ENCODE results near the gene RPH3AL.
"Not testable (repeated sequence)": the region's sequence is repeated elsewhere in the genome, so short reads cannot be mapped to it uniquely, and the experiment has no call there.

The RPH3AL gene

GRCh38 chr17:246226-246625 is 106.4 kb downstream of the RPH3AL start:
- in situ Hi-C loops (cut with MboI; ENCODE audit: low sequenced_read_pairs) = no loop called here

- in situ Hi-C loops (cut with MboI; ENCODE audit: low sequenced_read_pairs) = no loop called here
These were observed 107.0 kb downstream of the RPH3AL start for GRCh38 chr17:245611-246010.

- in situ Hi-C loops (cut with MboI; ENCODE audit: low sequenced_read_pairs) = no loop called here
These were observed 107.6 kb downstream of the RPH3AL start for GRCh38 chr17:245020-245419.

GRCh38 chr17:243924-244323 is 108.7 kb downstream of the RPH3AL start:
- in situ Hi-C loops (cut with MboI; ENCODE audit: low sequenced_read_pairs) = not testable (repeated sequence)

GRCh38 chr17:238964-239259 is 113.7 kb downstream of the RPH3AL start:
- in situ Hi-C loops (cut with MboI; ENCODE audit: low sequenced_read_pairs) = no loop called here

- in situ Hi-C loops (cut with MboI; ENCODE audit: low sequenced_read_pairs) = no loop called here
These were observed 114.3 kb downstream of the RPH3AL start for GRCh38 chr17:238071-238963.

- in situ Hi-C loops (cut with MboI; ENCODE audit: low sequenced_read_pairs) = no loop called here
These were observed 115.1 kb downstream of the RPH3AL start for GRCh38 chr17:237406-237955.

- in situ Hi-C loops (cut with MboI; ENCODE audit: low sequenced_read_pairs) = no loop called here
These were observed 115.8 kb downstream of the RPH3AL start for GRCh38 chr17:236641-237405.

GRCh38 chr17:235831-236640 is 116.6 kb downstream of the RPH3AL start:
- in situ Hi-C loops (cut with MboI; ENCODE audit: low sequenced_read_pairs) = no loop called here

- in situ Hi-C loops (cut with MboI; ENCODE audit: low sequenced_read_pairs) = not testable (repeated sequence)
These were observed 117.4 kb downstream of the RPH3AL start for GRCh38 chr17:234994-235830.

- in situ Hi-C loops (cut with MboI; ENCODE audit: low sequenced_read_pairs) = not testable (repeated sequence)
These were observed 118.2 kb downstream of the RPH3AL start for GRCh38 chr17:234163-234993.

GRCh38 chr17:233473-233941 is 119.1 kb downstream of the RPH3AL start:
- in situ Hi-C loops (cut with MboI; ENCODE audit: low sequenced_read_pairs) = no loop called here

- in situ Hi-C loops (cut with MboI; ENCODE audit: low sequenced_read_pairs) = no loop called here
These were observed 120.4 kb downstream of the RPH3AL start for GRCh38 chr17:231966-232807.

GRCh38 chr17:231191-231965 is 121.2 kb downstream of the RPH3AL start:
- in situ Hi-C loops (cut with MboI; ENCODE audit: low sequenced_read_pairs) = no loop called here

- in situ Hi-C loops (cut with MboI; ENCODE audit: low sequenced_read_pairs) = no loop called here
These were observed 122.2 kb downstream of the RPH3AL start for GRCh38 chr17:230395-230770.

- in situ Hi-C loops (cut with MboI; ENCODE audit: low sequenced_read_pairs) = no loop called here
These were observed 122.8 kb downstream of the RPH3AL start for GRCh38 chr17:229709-230394.
